H1 (cell line): ENCODE measurements around the gene TPST2. TPM values are rescaled to one million over a fixed set of nuclear protein-coding genes. Genes with fewer than 3 reads are reported as not detected.

Experiments
- CTCF ChIA-PET: fragments of 300-600 bp; sonication (Branson Sonifier 250); formaldehyde crosslinking; loops from one replicate; lab custom pipeline; 2021; ENCODE audit not compliant: partially characterized antibody; lab: Charles Lee
- POLR2A ChIA-PET: fragments of 300-600 bp; sonication (Branson Sonifier 250); formaldehyde crosslinking; loops from one replicate; lab custom pipeline; 2021; ENCODE audit warnings: inconsistent platforms; ENCODE audit not compliant: partially characterized antibody; lab: Charles Lee
- DNase-seq, 2 experiments: peaks; one replicate each; pipeline versions ENCODE4 v3.0.0 to v3.0.0-alpha.2; 2010 to 2022; ENCODE audit warnings: low spot score in 2 of 2, low read depth in 1 of 2, mixed read lengths in 1 of 2
- FAIRE-seq: peaks from 2 replicates; lab custom pipeline; 2011; peaks lifted over from hg19 to GRCh38; lab: Jason Lieb, UNC
- H2AFZ ChIP-seq: 2 replicates; pipeline ENCODE4 v1.8.1; 2012; ENCODE audit warnings: low read length, inconsistent platforms
- H2AK5ac ChIP-seq: 2 replicates; pipeline ENCODE4 v1.6.1; 2013; ENCODE audit warnings: low read depth, low read length
- H2BK120ac ChIP-seq: replicated peaks from 2 replicates; pipeline ENCODE3; 2013; ENCODE audit warnings: low read depth, low read length, inconsistent platforms
- H2BK12ac ChIP-seq: 2 replicates; pipeline ENCODE4 v1.6.1; 2013; ENCODE audit warnings: low read depth, low read length
- H2BK15ac ChIP-seq: 2 replicates; pipeline ENCODE4 v1.6.1; 2013; ENCODE audit warnings: low read length
- H2BK20ac ChIP-seq: 2 replicates; pipeline ENCODE4 v1.6.1; 2013; ENCODE audit warnings: low read length
- H2BK5ac ChIP-seq: 2 replicates; pipeline ENCODE4 v1.6.1; 2013; ENCODE audit warnings: low read depth, low read length
- H3K14ac ChIP-seq: 2 replicates; pipeline ENCODE4 v1.6.1; 2013; ENCODE audit warnings: inconsistent platforms; ENCODE audit not compliant: insufficient read length
- H3K18ac ChIP-seq: 2 replicates; pipeline ENCODE4 v1.6.1; 2013; ENCODE audit warnings: low read length; ENCODE audit errors: extremely low read depth
- H3K23ac ChIP-seq: 2 replicates; pipeline ENCODE4 v1.6.1; 2013; ENCODE audit warnings: inconsistent platforms; ENCODE audit not compliant: insufficient read length
- H3K23me2 ChIP-seq: 2 replicates; pipeline ENCODE4 v1.6.1; 2013; ENCODE audit warnings: low read depth, low read length
- H3K27ac ChIP-seq: 2 replicates; pipeline ENCODE4 v1.6.1; 2011; ENCODE audit warnings: low read depth, low read length, inconsistent platforms
- H3K27me3 ChIP-seq, 4 experiments: replicated peaks in 1 of 4; 1 replicate in 1 of 4; 2 replicates in 3 of 4; pipeline versions ENCODE4 v1.6.1 to v1.8.1; 2011 to 2013; ENCODE audit warnings: low read length in 3 of 4, mild to moderate bottlenecking in 3 of 4, inconsistent platforms in 2 of 4, mixed read lengths in 2 of 4, moderate library complexity in 1 of 4; ENCODE audit not compliant: control insufficient read depth in 3 of 4, insufficient read depth in 3 of 4; ENCODE audit errors: extremely low read depth in 1 of 4
- H3K36me3 ChIP-seq, 4 experiments: 2 replicates each; pipeline versions ENCODE4 v1.6.1 to v1.8.1; 2011 to 2013; ENCODE audit warnings: mild to moderate bottlenecking in 4 of 4, low read length in 3 of 4, moderate library complexity in 2 of 4, control low read depth in 1 of 4, inconsistent platforms in 1 of 4; ENCODE audit not compliant: insufficient read depth in 4 of 4, control insufficient read depth in 2 of 4
- H3K4ac ChIP-seq: replicated peaks from 2 replicates; pipeline ENCODE3; 2013; ENCODE audit warnings: low read length, low read depth, mixed read lengths, inconsistent platforms; ENCODE audit not compliant: insufficient read length
- H3K4me1 ChIP-seq, 4 experiments: replicated peaks in 1 of 4; 1 replicate in 1 of 4; 2 replicates in 3 of 4; pipeline versions ENCODE4 v1.6.1 to v1.8.1; 2011 to 2013; ENCODE audit warnings: low read length in 3 of 4, inconsistent platforms in 2 of 4, mixed read lengths in 1 of 4; ENCODE audit not compliant: insufficient read depth in 4 of 4, control insufficient read depth in 3 of 4
- H3K4me2 ChIP-seq, 2 experiments: 2 replicates each; pipeline versions ENCODE4 v1.6.1 to v1.8.1; 2011 to 2013; ENCODE audit warnings: low read depth in 2 of 2, low read length in 2 of 2, control low read depth in 1 of 2, inconsistent platforms in 1 of 2, mild to moderate bottlenecking in 1 of 2; ENCODE audit not compliant: insufficient read depth in 1 of 2
- H3K4me3 ChIP-seq, 4 experiments: fragments of 200-600, 300-600 bp in 1 of 4; sonication (generic), shearing (Covaris generic), sonication (Bioruptor Twin) in 1 of 4; 2 replicates each; pipeline versions ENCODE4 v1.5.1 to v1.8.1; 2011 to 2016; ENCODE audit warnings: low read length in 4 of 4, low read depth in 3 of 4, control low read depth in 2 of 4, inconsistent platforms in 2 of 4, mild to moderate bottlenecking in 2 of 4, mixed read lengths in 1 of 4, moderate library complexity in 1 of 4; ENCODE audit not compliant: insufficient read depth in 2 of 4; ENCODE audit errors: extremely low read depth in 1 of 4
- H3K56ac ChIP-seq: replicated peaks from 2 replicates; pipeline ENCODE3; 2013; ENCODE audit warnings: low read depth, mild to moderate bottlenecking, mixed read lengths, low read length, inconsistent platforms; ENCODE audit not compliant: insufficient read length
- H3K79me1 ChIP-seq: 2 replicates; pipeline ENCODE4 v1.6.1; 2013; ENCODE audit warnings: low read depth, low read length, control low read depth
- H3K79me2 ChIP-seq, 2 experiments: 2 replicates each; pipeline versions ENCODE4 v1.6.1 to v1.8.1; 2012 to 2013; ENCODE audit warnings: low read length in 2 of 2, mild to moderate bottlenecking in 2 of 2, inconsistent platforms in 1 of 2; ENCODE audit not compliant: insufficient read depth in 2 of 2, control insufficient read depth in 1 of 2
- H3K9ac ChIP-seq, 4 experiments: replicated peaks in 1 of 4; 1 replicate in 1 of 4; 2 replicates in 3 of 4; pipeline versions ENCODE4 v1.6.1 to v1.8.1; 2011 to 2013; ENCODE audit warnings: low read depth in 3 of 4, low read length in 3 of 4, control low read depth in 2 of 4, mild to moderate bottlenecking in 2 of 4, moderate library complexity in 2 of 4, inconsistent platforms in 1 of 4; ENCODE audit errors: extremely low read depth in 1 of 4
- H3K9me3 ChIP-seq, 2 experiments: 2 replicates each; pipeline versions ENCODE4 v1.6.1 to v1.8.1; 2012 to 2013; ENCODE audit warnings: mild to moderate bottlenecking in 2 of 2, moderate library complexity in 2 of 2, control low read depth in 1 of 2, inconsistent platforms in 1 of 2, low read depth in 1 of 2, low read length in 1 of 2, mixed read lengths in 1 of 2; ENCODE audit not compliant: insufficient read depth in 2 of 2
- H4K20me1 ChIP-seq, 2 experiments: replicated peaks in 1 of 2; 2 replicates each; pipeline versions ENCODE3 to v1.8.1; 2011 to 2013; ENCODE audit warnings: inconsistent platforms in 2 of 2, low read length in 2 of 2, mild to moderate bottlenecking in 1 of 2; ENCODE audit not compliant: insufficient read depth in 2 of 2, control insufficient read depth in 1 of 2
- H4K5ac ChIP-seq: 2 replicates; pipeline ENCODE4 v1.6.1; 2013; ENCODE audit warnings: low read length, low read depth, mixed read lengths, inconsistent platforms; ENCODE audit not compliant: insufficient read length
- H4K8ac ChIP-seq: 2 replicates; pipeline ENCODE4 v1.8.0; 2013; ENCODE audit warnings: mild to moderate bottlenecking, moderate library complexity, low read length, inconsistent platforms; ENCODE audit not compliant: insufficient read depth; ENCODE audit errors: extremely low read depth
- H4K91ac ChIP-seq: replicated peaks from 2 replicates; pipeline ENCODE3; 2013; ENCODE audit warnings: low read length, mixed read lengths, inconsistent platforms; ENCODE audit not compliant: insufficient read length
- CEBPB ChIP-seq: IDR thresholded peaks from 2 replicates; pipeline ENCODE4 v1.6.1; 2012; ENCODE audit warnings: low read depth, low read length
- CHD1 ChIP-seq: IDR thresholded peaks from 2 replicates; pipeline ENCODE4 v1.6.1; 2012; ENCODE audit warnings: low read depth, low read length, improper control_type of control experiment
- EZH2 ChIP-seq: fragments of 200-600 bp; sonication (generic); IDR thresholded peaks from 2 replicates; pipeline ENCODE4 v1.7.1; 2012; ENCODE audit warnings: low read depth, mild to moderate bottlenecking, moderate library complexity, low read length, inconsistent platforms; ENCODE audit not compliant: severe bottlenecking
- NRF1 ChIP-seq: IDR thresholded peaks from 2 replicates; pipeline ENCODE4 v1.6.1; 2011; ENCODE audit warnings: mild to moderate bottlenecking, low read depth, low read length, improper control_type of control experiment
- PHF8 ChIP-seq: fragments of 200-600 bp; sonication (generic); conservative IDR thresholded peaks from 2 replicates; pipeline ENCODE4 v1.7.1; 2012; ENCODE audit warnings: low read depth, mild to moderate bottlenecking, inconsistent platforms, low read length, moderate library complexity
- SUZ12 ChIP-seq: fragments of 200-600 bp; sonication (generic); IDR thresholded peaks from 2 replicates; pipeline ENCODE4 v1.6.1; 2012; ENCODE audit warnings: mild to moderate bottlenecking, inconsistent platforms, low read length, moderate library complexity, mixed read lengths
- TCF12 ChIP-seq: IDR thresholded peaks from 2 replicates; pipeline ENCODE4 v1.6.1; 2011; ENCODE audit warnings: low read depth, mild to moderate bottlenecking, low read length
- WGBS, 2 experiments: shearing (Covaris generic) in 1 of 2; methylation state at CpG; one replicate each; pipeline versions ENCODE4 v1.1.6 to v1.1.7; 2013 to 2015; ENCODE audit warnings: low lambda C conversion rate in 2 of 2, mixed read lengths in 2 of 2, inconsistent platforms in 1 of 2, low coverage in 1 of 2, missing lambda C conversion rate in 1 of 2; ENCODE audit not compliant: insufficient replicate concordance in 2 of 2, insufficient coverage in 1 of 2, insufficient read length in 1 of 2; ENCODE audit errors: extremely low coverage in 1 of 2, missing lambda C conversion rate in 1 of 2; 5-methylcytosine and 5-hydroxymethylcytosine counted together
- polyA plus RNA-seq, 7 experiments: library from polyadenylated mRNA; depleted of rRNA in 3 of 7; stranded (reverse) in 5 of 7; unstranded in 2 of 7; fragments of >200 nt in 5 of 7; fragments of 200-250 nt in 2 of 7; gene quantifications; 1 replicate in 5 of 7; 2 replicates in 1 of 7; 4 replicates in 1 of 7; pipeline versions ENCODE4 v1.2.1 to v1.2.3, GENCODE V29; 2011 to 2013; ENCODE audit warnings: missing spikeins in 2 of 7, mixed read lengths in 2 of 7
- total RNA-seq: library from RNA; stranded (reverse); fragmentation: NEBNext Ultra II Directional; extraction: Animal tissue kit (Norgen Biotek cat#: 25700); gene quantifications from 2 replicates; pipeline ENCODE4 v1.2.1, GENCODE V29; 2021

TPST2 gene
- total and polyA plus RNA-seq, 2 of the 8 experiments (the other 6 are each of a cell fraction or from before 2014, with no cell fraction given), result 58.8 to 143 TPM

DNA sequence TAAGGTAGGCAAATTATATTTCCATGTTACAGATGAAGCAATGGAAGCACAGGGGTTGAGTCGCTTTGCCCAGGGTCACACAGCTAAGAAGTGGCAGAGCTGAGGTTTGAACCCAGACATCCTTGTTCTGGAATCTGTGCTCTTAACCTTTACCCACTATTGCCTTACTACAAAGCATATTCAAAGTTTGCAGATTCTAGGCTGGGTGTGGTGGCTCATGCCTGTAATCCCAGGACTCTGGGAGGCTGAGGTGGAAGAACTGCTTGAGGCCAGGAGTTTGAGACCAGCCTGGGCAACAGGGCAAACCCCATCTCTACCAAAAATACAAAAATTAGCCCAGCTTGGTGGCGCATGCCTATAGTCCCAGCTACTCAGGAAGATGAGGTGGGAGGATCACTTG is 49.8 kb downstream of the TPST2 start:
- Histone ChIP-seq H3K23me2 (no peaks in the 10 kb centered on the region), H3K27me3 (no peaks in the 10 kb centered on the region), H3K14ac (no peak overlapping the region), H3K4me2 (no peak overlapping the region), H3K18ac (no peak overlapping the region), H3K27ac (no peak overlapping the region), H3K4ac (no peak overlapping the region), H2BK12ac (no peak overlapping the region), H3K4me3 (no peak overlapping the region), H4K91ac (no peak overlapping the region), H3K36me3 (peaks cover 8 to 37% (median 19%) of the 10 kb centered on the region in 4 experiments), H2BK120ac (no peak overlapping the region), H2AFZ (no peak overlapping the region), H3K9ac (no peak overlapping the region), H4K20me1 (peaks cover 7 to 14% of the 10 kb centered on the region in 2 experiments), H2AK5ac (no peak overlapping the region), H2BK15ac (no peak overlapping the region), H3K79me2 (peaks cover 0 to 30% of the 10 kb centered on the region in 2 experiments; a peak in 2 of 4 replicates), H2BK20ac (no peak overlapping the region), H4K5ac (no peak overlapping the region), H3K56ac (no peak overlapping the region), H3K79me1 (peaks cover 16% of the 10 kb centered on the region), H3K4me1 (no peaks in the 10 kb centered on the region), H3K9me3 (no peaks in the 10 kb centered on the region), H2BK5ac (no peak overlapping the region), H3K23ac (no peak overlapping the region), H4K8ac (no peak overlapping the region)
- DNase-seq, result no peak
- TF ChIP-seq CHD1 (no peak), CEBPB (no peak), TCF12 (no peak), NRF1 (no peak), PHF8 (no peak), SUZ12 (no peak), EZH2 (no peak)
- FAIRE-seq, result no peak
- ChIA-PET POLR2A (no interaction called here), CTCF (interaction anchor here (0.6 to 1.8 kb wide), 2 partner anchors 39 to 1000 kb away, joined by 3 to 7 read pairs; no protein-coding TSS in a partner anchor)
- 91% methylated on average over 2 of the region's 2 CpGs; no CpG with 5 or more reads in 1 of the 2 experiments for WGBS, 2 experiments
